Hematopoietic multipotent progenitor cell (in vitro differentiated cells): ENCODE data around the gene UBXN4. TPM values are rescaled to one million over a fixed set of nuclear protein-coding genes. Genes with fewer than 3 reads are reported as not detected.

Experiments used
- small RNA-seq: library from RNA; depleted of rRNA; stranded (forward); fragments of <200 nt; gene quantifications from one replicate; pipeline ENCODE3, GENCODE V24; 2012
- total RNA-seq: library from RNA; depleted of rRNA; stranded (reverse); fragments of >200 nt; gene quantifications from one replicate; pipeline ENCODE4 v1.2.3, GENCODE V29; 2012

Gene UBXN4
- total RNA-seq, 1 donor: 35.8 TPM

Small RNA genes within 50 kb of the gene (small RNA-seq; reads per million reads assigned to genes)
- not detected for gene RF00019

Other genes with a start within 250 kb of the UBXN4 start
- gene ZRANB3, start 210.6 kb upstream of the UBXN4 start, total RNA-seq: 7.0 TPM
- gene R3HDM1, start 210.4 kb upstream of the UBXN4 start, total RNA-seq: 17.5 TPM
- 0.27 TPM for gene LCT, start 95.3 kb downstream of the UBXN4 start, total RNA-seq
- gene MCM6, start 134.6 kb downstream of the UBXN4 start, total RNA-seq: 24.0 TPM
- 57.6 TPM for gene DARS1, start 243.8 kb downstream of the UBXN4 start, total RNA-seq